Keratinocyte (primary cell): Measurements from ENCODE around the gene MAP3K3.

Experiments used
- CTCF ChIP-seq, 3 experiments: IDR thresholded peaks in 1 of 3; conservative IDR thresholded peaks in 1 of 3; optimal IDR thresholded peaks in 1 of 3; 2 replicates in 2 of 3; 3 replicates in 1 of 3; pipeline versions ENCODE3 to v1.5.1; 2011; ENCODE audit warnings: low read length in 3 of 3, mild to moderate bottlenecking in 3 of 3, moderate library complexity in 2 of 3, control low read depth in 1 of 3, inconsistent platforms in 1 of 3; ENCODE audit not compliant: insufficient read depth in 2 of 3; ENCODE audit errors: extremely low read depth in 1 of 3
- EZH2 ChIP-seq: IDR thresholded peaks from one replicate; pipeline ENCODE4 v1.6.1; 2012; ENCODE audit warnings: inconsistent platforms, mild to moderate bottlenecking, low read length, moderate library complexity

- no peak for TF ChIP-seq CTCF (optimal IDR thresholded peaks at IDR 0.05 in 1 of 3, IDR thresholded peaks at IDR 0.05 in 1 of 3, conservative IDR thresholded peaks at IDR 0.05 in 1 of 3; ENCODE audit: extremely low read depth in 1 of 3, insufficient read depth in 2 of 3, low read length in 3 of 3)
- TF ChIP-seq EZH2 = no peak
Observed at GRCh38 chr17:63641692-63642448, 19.7 kb downstream of the MAP3K3 start.
